ENCODE results near the gene OR5K1. TPM values are rescaled to one million over a fixed set of nuclear protein-coding genes. Genes with fewer than 3 reads are reported as not detected.
A peak's percentile ranks its signal among the peaks of the same experiment; 100 is the strongest.

The OR5K1 gene
- total RNA-seq, 1 donor from 2014 or later = not detected

DNA sequence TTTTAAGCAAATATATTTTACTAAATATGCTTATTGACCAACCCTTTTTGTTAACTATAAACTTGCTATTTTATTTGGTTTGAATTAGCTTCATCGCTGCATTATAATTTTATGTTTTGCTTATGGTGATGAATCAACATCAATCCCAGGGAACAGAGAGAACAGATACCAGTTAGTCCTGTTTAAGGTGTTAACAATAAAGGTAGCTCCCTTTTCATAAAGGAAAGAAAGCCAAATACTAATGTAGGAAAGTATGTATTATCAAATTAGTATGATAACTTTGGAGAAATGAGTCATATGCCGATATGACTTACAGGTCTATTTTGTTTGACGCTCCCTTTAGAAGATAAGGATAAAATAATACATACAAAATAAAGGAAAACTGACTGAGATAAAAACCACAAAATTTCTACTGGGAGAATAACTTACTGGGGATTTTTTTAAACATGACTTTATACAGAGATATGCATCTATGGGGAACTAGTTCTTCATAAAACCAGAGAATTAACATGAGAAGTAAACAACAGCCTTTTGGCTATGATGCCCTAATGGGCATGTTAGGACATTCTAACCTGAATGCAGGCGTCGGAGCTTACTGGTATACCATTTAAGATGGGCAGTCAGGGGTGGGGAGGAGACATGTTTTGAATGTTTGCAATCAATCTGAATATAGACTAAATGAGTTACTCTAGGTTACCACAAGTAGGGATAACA is 39.0 kb downstream of the OR5K1 start:
- TF ChIP-seq, protein P1, sequence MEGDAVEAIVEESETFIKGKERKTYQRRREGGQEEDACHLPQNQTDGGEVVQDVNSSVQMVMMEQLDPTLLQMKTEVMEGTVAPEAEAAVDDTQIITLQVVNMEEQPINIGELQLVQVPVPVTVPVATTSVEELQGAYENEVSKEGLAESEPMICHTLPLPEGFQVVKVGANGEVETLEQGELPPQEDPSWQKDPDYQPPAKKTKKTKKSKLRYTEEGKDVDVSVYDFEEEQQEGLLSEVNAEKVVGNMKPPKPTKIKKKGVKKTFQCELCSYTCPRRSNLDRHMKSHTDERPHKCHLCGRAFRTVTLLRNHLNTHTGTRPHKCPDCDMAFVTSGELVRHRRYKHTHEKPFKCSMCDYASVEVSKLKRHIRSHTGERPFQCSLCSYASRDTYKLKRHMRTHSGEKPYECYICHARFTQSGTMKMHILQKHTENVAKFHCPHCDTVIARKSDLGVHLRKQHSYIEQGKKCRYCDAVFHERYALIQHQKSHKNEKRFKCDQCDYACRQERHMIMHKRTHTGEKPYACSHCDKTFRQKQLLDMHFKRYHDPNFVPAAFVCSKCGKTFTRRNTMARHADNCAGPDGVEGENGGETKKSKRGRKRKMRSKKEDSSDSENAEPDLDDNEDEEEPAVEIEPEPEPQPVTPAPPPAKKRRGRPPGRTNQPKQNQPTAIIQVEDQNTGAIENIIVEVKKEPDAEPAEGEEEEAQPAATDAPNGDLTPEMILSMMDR (conservative IDR thresholded peaks at IDR 0.05) = no peak
- H3K27me3 Mint-ChIP-seq = no peaks in the 10 kb centered on the region
- H3K4me3 Mint-ChIP-seq = no peak overlapping the region
- H3K36me3 Mint-ChIP-seq = peaks cover 3% of the 10 kb centered on the region
- no peak overlapping the region for H3K27ac Mint-ChIP-seq
- H3K4me1 Mint-ChIP-seq (ENCODE audit: unreplicated experiment) = no peaks in the 10 kb centered on the region
- no peaks in the 10 kb centered on the region for H3K9me3 Mint-ChIP-seq
- DNase-seq (ENCODE audit: extremely low spot score, unreplicated experiment) = no peak

DNA sequence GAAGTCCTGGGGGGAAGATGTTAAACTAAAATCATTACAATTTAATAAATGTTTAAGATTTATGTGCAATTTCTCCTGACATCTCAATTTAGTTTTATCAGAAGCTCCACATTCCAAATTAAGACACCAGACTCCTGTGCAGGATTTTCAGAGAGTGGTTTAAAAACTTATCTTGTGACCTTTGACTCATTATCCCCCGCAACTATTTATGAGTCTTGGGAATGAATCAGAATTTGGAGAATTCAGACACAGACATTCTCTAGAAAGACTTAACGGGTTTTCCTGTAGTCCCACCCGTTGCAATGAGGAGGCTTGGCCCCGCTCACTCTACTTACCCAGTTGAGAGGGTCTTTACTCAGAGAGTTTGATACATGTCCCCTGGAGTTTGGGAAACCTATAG is 41.5 kb downstream of the OR5K1 start:
- no peak for DNase-seq (ENCODE audit: extremely low spot score, unreplicated experiment)
- H3K4me3 Mint-ChIP-seq = no peak overlapping the region
- peaks cover 4% of the 10 kb centered on the region for H3K4me1 Mint-ChIP-seq (ENCODE audit: unreplicated experiment)
- H3K36me3 Mint-ChIP-seq = peaks cover 3% of the 10 kb centered on the region
- H3K27me3 Mint-ChIP-seq = no peaks in the 10 kb centered on the region
- TF ChIP-seq, protein P1 (conservative IDR thresholded peaks at IDR 0.05) = no peak
- H3K9me3 Mint-ChIP-seq = no peaks in the 10 kb centered on the region
- H3K27ac Mint-ChIP-seq = no peak overlapping the region

DNA sequence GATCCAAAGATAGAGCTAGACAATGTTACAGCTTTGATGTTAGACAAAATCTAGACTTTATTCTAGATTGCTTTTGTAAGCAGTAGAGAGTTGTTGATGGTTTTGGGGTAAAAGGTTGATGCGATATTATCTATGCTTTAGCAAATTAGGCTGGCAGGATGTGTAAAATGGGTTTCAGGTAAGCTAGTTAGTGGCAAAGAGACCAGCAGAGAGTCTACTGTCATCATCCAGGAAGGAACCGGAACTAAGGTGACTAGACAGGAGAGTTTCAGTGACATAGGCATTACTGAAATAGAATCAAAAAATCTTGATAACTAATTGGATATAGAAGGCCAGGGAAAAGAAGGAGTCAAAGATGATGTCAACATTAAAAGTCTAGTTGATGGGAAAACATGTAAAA is 45.6 kb downstream of the OR5K1 start:
- TF ChIP-seq, protein P1 (conservative IDR thresholded peaks at IDR 0.05) = no peak
- DNase-seq (ENCODE audit: extremely low spot score, unreplicated experiment) = no peak
- no peak overlapping the region for H3K4me3 Mint-ChIP-seq
- no peaks in the 10 kb centered on the region for H3K9me3 Mint-ChIP-seq
- peaks cover 3% of the 10 kb centered on the region for H3K36me3 Mint-ChIP-seq
- no peaks in the 10 kb centered on the region for H3K27me3 Mint-ChIP-seq
- H3K27ac Mint-ChIP-seq = no peak overlapping the region
- H3K4me1 Mint-ChIP-seq (ENCODE audit: unreplicated experiment) = peaks cover 5% of the 10 kb centered on the region

DNA sequence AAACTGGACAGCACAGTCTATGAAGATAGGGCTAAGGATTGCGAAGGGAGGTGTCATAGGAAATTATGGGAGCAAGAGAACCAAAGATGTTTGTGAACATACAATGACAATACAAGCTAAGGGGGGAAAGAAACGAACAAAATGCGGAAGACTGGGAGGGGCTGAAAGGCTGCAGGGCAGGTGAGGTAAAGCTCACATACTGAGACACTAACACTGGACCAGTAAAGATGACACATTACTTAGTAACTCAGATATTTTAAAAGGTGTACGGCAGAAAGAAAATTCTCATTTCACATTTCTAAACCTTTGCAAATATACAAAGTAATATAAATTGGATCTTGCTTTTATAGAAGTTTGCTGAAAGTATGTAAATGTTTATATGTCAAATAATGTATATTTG is 49.6 kb downstream of the OR5K1 start:
- Mint-ChIP-seq H3K9me3 (no peaks in the 10 kb centered on the region), H3K27me3 (no peaks in the 10 kb centered on the region), H3K4me1 (ENCODE audit: unreplicated experiment) (peaks cover 5% of the 10 kb centered on the region), H3K4me3 (no peak overlapping the region), H3K36me3 (peaks cover 6% of the 10 kb centered on the region), H3K27ac (peak overlapping the region; percentile 40)
- TF ChIP-seq, protein P1 (conservative IDR thresholded peaks at IDR 0.05) = no peak
- no peak for DNase-seq (ENCODE audit: extremely low spot score, unreplicated experiment)

DNA sequence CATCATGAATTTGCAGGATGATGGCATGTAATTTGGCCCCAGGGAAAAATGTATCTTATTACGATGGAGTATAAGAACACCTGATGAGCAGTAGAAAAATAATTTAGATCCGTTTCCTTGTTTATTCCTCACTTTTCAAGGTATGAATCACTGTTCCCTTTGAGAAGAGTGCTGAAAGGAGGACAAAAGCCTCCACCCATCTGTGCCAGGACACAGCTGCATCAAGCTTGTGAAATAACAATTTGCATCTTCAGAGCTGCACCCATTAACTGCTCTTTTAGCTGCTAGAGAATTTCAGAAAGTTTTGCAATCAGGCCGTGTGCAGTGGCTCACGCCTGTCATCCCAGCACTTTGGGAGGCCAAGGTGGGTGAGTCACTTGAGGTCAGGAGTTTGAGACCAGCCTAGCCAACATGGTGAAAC is 50.1 kb downstream of the OR5K1 start:
- H3K36me3 Mint-ChIP-seq = peaks cover 9% of the 10 kb centered on the region
- H3K4me1 Mint-ChIP-seq (ENCODE audit: unreplicated experiment) = peaks cover 5% of the 10 kb centered on the region
- H3K4me3 Mint-ChIP-seq = no peak overlapping the region
- H3K27ac Mint-ChIP-seq = peak overlapping the region; percentile 40
- no peaks in the 10 kb centered on the region for H3K27me3 Mint-ChIP-seq
- TF ChIP-seq, protein P1 (conservative IDR thresholded peaks at IDR 0.05) = no peak
- DNase-seq (ENCODE audit: extremely low spot score, unreplicated experiment) = no peak
- H3K9me3 Mint-ChIP-seq = no peaks in the 10 kb centered on the region
